ENCODE results near the gene GABRR3.
"Not testable (repeated sequence)": the region's sequence is repeated elsewhere in the genome, so short reads cannot be mapped to it uniquely, and the experiment has no call there.

The GABRR3 gene

GRCh38 chr3:98012979-98013378 is 22.1 kb downstream of the GABRR3 start:
- H3K27ac ChIP-seq (ENCODE audit: low read depth, low read length, poor library complexity, severe bottlenecking), result no peak overlapping the region
- H3K4me2 ChIP-seq (ENCODE audit: low read length), result no peak overlapping the region
- H3K27me3 ChIP-seq (ENCODE audit: insufficient read depth, low read length), result no peaks in the 10 kb centered on the region
- no peaks in the 10 kb centered on the region for H3K9me3 ChIP-seq (ENCODE audit: low read length)
- no peaks in the 10 kb centered on the region for H4K20me1 ChIP-seq (ENCODE audit: insufficient read depth, low read length)
- H3K9me2 ChIP-seq (ENCODE audit: low read depth, low read length), result no peaks in the 10 kb centered on the region
- H2AFZ ChIP-seq (ENCODE audit: low read length), result no peak overlapping the region
- no peak overlapping the region for H3K9ac ChIP-seq (ENCODE audit: low read length)
- no peaks in the 10 kb centered on the region for H3K36me3 ChIP-seq (ENCODE audit: insufficient read depth, low read length)
- H3K79me2 ChIP-seq (ENCODE audit: insufficient read depth, low read length), result no peaks in the 10 kb centered on the region
- no peak overlapping the region for H3K4me3 ChIP-seq (ENCODE audit: low read depth, low read length, poor library complexity, severe bottlenecking)
- no peaks in the 10 kb centered on the region for H3K4me1 ChIP-seq (ENCODE audit: insufficient read depth, low read length, severe bottlenecking)
- H3F3A ChIP-seq (ENCODE audit: insufficient read depth, low read length), result no peaks in the 10 kb centered on the region
- TF ChIP-seq, protein P1, sequence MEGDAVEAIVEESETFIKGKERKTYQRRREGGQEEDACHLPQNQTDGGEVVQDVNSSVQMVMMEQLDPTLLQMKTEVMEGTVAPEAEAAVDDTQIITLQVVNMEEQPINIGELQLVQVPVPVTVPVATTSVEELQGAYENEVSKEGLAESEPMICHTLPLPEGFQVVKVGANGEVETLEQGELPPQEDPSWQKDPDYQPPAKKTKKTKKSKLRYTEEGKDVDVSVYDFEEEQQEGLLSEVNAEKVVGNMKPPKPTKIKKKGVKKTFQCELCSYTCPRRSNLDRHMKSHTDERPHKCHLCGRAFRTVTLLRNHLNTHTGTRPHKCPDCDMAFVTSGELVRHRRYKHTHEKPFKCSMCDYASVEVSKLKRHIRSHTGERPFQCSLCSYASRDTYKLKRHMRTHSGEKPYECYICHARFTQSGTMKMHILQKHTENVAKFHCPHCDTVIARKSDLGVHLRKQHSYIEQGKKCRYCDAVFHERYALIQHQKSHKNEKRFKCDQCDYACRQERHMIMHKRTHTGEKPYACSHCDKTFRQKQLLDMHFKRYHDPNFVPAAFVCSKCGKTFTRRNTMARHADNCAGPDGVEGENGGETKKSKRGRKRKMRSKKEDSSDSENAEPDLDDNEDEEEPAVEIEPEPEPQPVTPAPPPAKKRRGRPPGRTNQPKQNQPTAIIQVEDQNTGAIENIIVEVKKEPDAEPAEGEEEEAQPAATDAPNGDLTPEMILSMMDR (IDR thresholded peaks at IDR 0.05; ENCODE audit: low read length), result no peak
- no peak for TF ChIP-seq EZH2 (IDR thresholded peaks at IDR 0.05; ENCODE audit: borderline replicate concordance, low read length)

DNA sequence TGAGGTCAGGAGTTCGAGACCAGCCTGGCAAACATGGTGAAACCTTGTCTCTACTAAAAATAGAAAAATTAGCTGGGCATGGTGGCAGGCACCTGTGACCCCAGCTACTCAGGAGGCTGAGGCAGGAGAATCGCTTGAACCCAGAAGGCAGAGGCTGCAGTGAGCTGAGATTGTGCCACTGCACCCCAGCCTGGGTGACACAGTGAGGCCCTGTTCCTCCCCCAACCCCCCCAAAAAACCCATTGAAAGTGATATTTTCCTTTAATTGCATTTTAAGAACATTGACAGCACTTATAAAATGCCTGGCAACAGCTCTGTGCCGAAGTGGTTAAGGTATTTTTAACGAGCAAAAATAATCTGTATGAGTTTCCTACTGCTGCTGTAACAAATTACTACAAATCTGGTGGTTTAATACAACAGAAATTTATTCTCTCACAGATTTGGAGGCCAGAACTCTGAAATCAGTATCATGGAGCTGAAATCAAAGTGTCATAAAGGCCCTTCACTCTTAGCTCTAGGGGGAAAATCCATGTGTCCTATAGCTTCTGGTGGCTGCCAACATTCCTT is 24.1 kb downstream of the GABRR3 start:
- H2AFZ ChIP-seq (ENCODE audit: low read length); H3K9ac ChIP-seq (ENCODE audit: low read length); H4K20me1 ChIP-seq (ENCODE audit: insufficient read depth, low read length); H3K4me1 ChIP-seq (ENCODE audit: insufficient read depth, low read length, severe bottlenecking); H3K36me3 ChIP-seq (ENCODE audit: insufficient read depth, low read length); H3F3A ChIP-seq (ENCODE audit: insufficient read depth, low read length); H3K9me2 ChIP-seq (ENCODE audit: low read depth, low read length); H3K9me3 ChIP-seq (ENCODE audit: low read length); H3K79me2 ChIP-seq (ENCODE audit: insufficient read depth, low read length); H3K27me3 ChIP-seq (ENCODE audit: insufficient read depth, low read length); H3K4me3 ChIP-seq (ENCODE audit: low read depth, low read length, poor library complexity, severe bottlenecking); H3K4me2 ChIP-seq (ENCODE audit: low read length); H3K27ac ChIP-seq (ENCODE audit: low read depth, low read length, poor library complexity, severe bottlenecking): not testable (repeated sequence)

GRCh38 chr3:98010194-98010882 is 24.8 kb downstream of the GABRR3 start:
- H3K27me3 ChIP-seq (ENCODE audit: insufficient read depth, low read length), result no peaks in the 10 kb centered on the region
- H4K20me1 ChIP-seq (ENCODE audit: insufficient read depth, low read length), result no peaks in the 10 kb centered on the region
- no peaks in the 10 kb centered on the region for H3K36me3 ChIP-seq (ENCODE audit: insufficient read depth, low read length)
- H3K9me2 ChIP-seq (ENCODE audit: low read depth, low read length), result no peaks in the 10 kb centered on the region
- H2AFZ ChIP-seq (ENCODE audit: low read length), result no peak overlapping the region
- H3K4me2 ChIP-seq (ENCODE audit: low read length), result no peak overlapping the region
- TF ChIP-seq, protein P1 (IDR thresholded peaks at IDR 0.05; ENCODE audit: low read length), result no peak
- no peak for TF ChIP-seq EZH2 (IDR thresholded peaks at IDR 0.05; ENCODE audit: borderline replicate concordance, low read length)
- no peaks in the 10 kb centered on the region for H3K4me1 ChIP-seq (ENCODE audit: insufficient read depth, low read length, severe bottlenecking)
- no peak overlapping the region for H3K9ac ChIP-seq (ENCODE audit: low read length)
- H3K79me2 ChIP-seq (ENCODE audit: insufficient read depth, low read length), result no peaks in the 10 kb centered on the region
- no peaks in the 10 kb centered on the region for H3F3A ChIP-seq (ENCODE audit: insufficient read depth, low read length)
- H3K4me3 ChIP-seq (ENCODE audit: low read depth, low read length, poor library complexity, severe bottlenecking), result no peak overlapping the region
- no peak overlapping the region for H3K27ac ChIP-seq (ENCODE audit: low read depth, low read length, poor library complexity, severe bottlenecking)
- H3K9me3 ChIP-seq (ENCODE audit: low read length), result no peaks in the 10 kb centered on the region

DNA sequence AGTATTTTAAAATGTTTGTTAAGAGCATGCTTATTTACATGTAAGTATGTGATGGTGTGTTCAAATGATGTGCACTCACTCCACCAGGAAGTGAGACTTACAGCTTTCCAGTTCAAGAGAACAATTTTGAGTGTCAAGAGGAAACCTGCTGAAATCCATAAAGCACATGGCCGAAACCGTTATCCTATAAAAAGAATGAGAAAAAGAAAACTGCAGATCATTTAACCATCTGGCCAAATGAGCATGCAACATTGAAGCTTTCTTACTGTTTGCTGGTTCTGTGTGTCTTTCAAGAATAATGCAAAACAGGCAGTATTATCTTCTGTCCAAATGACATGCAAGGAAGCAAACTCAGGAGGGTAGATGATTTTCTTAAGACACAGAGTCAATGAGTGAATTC is 26.3 kb downstream of the GABRR3 start:
- H3K9me2 ChIP-seq (ENCODE audit: low read depth, low read length), result no peaks in the 10 kb centered on the region
- no peaks in the 10 kb centered on the region for H3F3A ChIP-seq (ENCODE audit: insufficient read depth, low read length)
- no peaks in the 10 kb centered on the region for H4K20me1 ChIP-seq (ENCODE audit: insufficient read depth, low read length)
- no peak overlapping the region for H2AFZ ChIP-seq (ENCODE audit: low read length)
- H3K79me2 ChIP-seq (ENCODE audit: insufficient read depth, low read length), result no peaks in the 10 kb centered on the region
- H3K9ac ChIP-seq (ENCODE audit: low read length), result no peak overlapping the region
- H3K4me1 ChIP-seq (ENCODE audit: insufficient read depth, low read length, severe bottlenecking), result peaks cover 10% of the 10 kb centered on the region
- no peak overlapping the region for H3K4me3 ChIP-seq (ENCODE audit: low read depth, low read length, poor library complexity, severe bottlenecking)
- no peaks in the 10 kb centered on the region for H3K9me3 ChIP-seq (ENCODE audit: low read length)
- TF ChIP-seq, protein P1 (IDR thresholded peaks at IDR 0.05; ENCODE audit: low read length), result no peak
- no peak for TF ChIP-seq EZH2 (IDR thresholded peaks at IDR 0.05; ENCODE audit: borderline replicate concordance, low read length)
- no peak overlapping the region for H3K27ac ChIP-seq (ENCODE audit: low read depth, low read length, poor library complexity, severe bottlenecking)
- H3K4me2 ChIP-seq (ENCODE audit: low read length), result no peak overlapping the region
- H3K36me3 ChIP-seq (ENCODE audit: insufficient read depth, low read length), result no peaks in the 10 kb centered on the region
- H3K27me3 ChIP-seq (ENCODE audit: insufficient read depth, low read length), result no peaks in the 10 kb centered on the region
